ENCODE results near the gene TTC39A.

Gene TTC39A

DNA sequence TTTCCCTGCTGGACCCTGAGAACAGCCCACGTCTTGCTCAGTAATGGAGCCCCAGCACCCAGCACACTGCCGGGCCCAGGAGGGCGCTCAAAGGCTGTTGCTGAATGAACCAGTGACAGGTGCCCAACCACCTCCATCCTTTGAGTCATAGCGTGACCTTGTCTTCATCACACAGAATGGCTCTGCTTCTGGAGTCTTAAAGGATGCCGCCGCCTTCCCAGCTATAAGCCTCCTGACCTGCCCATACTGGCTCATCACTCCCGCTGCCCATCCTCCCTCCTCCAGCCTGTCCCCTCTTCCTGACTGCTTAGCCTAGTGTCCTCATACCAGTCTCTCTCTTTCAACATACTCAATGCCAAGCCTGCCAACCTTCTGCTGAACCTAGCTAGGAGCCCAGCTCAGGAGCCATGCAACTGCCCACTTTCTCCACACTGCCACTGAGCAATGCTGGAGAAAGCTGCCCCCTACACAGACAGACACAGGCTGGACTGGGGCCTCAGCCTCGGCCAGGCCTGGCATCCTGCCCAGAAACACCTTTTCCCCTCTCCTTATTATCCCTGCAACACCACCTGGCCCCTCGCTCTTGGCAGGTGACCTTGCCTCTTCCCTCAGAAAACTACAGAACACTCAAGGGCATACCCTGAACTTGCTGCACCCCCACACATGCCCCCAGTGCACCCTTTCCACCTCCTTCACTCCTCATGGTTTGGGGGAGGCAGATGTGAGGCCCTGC lies 14.1 kb downstream of the TTC39A start:
- H3K4me3 ChIP-seq (ENCODE audit: low read depth, low read length), result no peak overlapping the region
- no peak for DNase-seq (ENCODE audit: low read depth, low spot score)
- TF ChIP-seq, protein P1, sequence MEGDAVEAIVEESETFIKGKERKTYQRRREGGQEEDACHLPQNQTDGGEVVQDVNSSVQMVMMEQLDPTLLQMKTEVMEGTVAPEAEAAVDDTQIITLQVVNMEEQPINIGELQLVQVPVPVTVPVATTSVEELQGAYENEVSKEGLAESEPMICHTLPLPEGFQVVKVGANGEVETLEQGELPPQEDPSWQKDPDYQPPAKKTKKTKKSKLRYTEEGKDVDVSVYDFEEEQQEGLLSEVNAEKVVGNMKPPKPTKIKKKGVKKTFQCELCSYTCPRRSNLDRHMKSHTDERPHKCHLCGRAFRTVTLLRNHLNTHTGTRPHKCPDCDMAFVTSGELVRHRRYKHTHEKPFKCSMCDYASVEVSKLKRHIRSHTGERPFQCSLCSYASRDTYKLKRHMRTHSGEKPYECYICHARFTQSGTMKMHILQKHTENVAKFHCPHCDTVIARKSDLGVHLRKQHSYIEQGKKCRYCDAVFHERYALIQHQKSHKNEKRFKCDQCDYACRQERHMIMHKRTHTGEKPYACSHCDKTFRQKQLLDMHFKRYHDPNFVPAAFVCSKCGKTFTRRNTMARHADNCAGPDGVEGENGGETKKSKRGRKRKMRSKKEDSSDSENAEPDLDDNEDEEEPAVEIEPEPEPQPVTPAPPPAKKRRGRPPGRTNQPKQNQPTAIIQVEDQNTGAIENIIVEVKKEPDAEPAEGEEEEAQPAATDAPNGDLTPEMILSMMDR (IDR thresholded peaks at IDR 0.05; ENCODE audit: insufficient read depth, low read length, missing control alignments), result no peak
- CTCF ChIA-PET, result interaction anchor here (8.3 kb wide), 1 partner anchor 20 kb away, joined by 64 read pairs; no protein-coding TSS in a partner anchor
- POLR2A ChIA-PET, result no interaction called here

DNA sequence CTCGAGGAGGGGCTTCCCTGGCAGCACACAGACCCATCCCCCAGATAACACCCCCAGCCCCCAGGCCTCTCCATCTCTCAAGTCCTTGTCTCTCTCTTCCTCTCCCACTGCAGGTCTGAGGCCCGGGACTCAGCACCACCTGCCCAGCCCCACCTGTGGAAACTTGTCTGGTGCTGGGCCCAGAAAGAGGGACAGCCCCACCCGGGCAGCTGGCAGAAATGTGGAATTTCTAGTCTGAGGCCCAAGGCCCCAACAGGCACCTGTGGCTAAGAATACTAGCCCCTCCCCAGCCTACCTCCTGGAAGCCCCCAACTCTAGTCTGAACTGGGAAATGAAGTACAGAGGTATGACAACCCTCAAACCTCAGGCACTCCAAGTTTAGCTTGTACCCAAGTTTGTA lies 15.4 kb downstream of the TTC39A start:
- CTCF ChIA-PET, result interaction anchor here (1.1 to 8.3 kb wide), 3 partner anchors 12 to 19 kb away, joined by 3 to 64 read pairs (median 4); no protein-coding TSS in a partner anchor
- TF ChIP-seq, protein P1 (IDR thresholded peaks at IDR 0.05; ENCODE audit: insufficient read depth, low read length, missing control alignments), result no peak
- POLR2A ChIA-PET, result no interaction called here
- no peak for DNase-seq (ENCODE audit: low read depth, low spot score)
- no peak overlapping the region for H3K4me3 ChIP-seq (ENCODE audit: low read depth, low read length)

DNA sequence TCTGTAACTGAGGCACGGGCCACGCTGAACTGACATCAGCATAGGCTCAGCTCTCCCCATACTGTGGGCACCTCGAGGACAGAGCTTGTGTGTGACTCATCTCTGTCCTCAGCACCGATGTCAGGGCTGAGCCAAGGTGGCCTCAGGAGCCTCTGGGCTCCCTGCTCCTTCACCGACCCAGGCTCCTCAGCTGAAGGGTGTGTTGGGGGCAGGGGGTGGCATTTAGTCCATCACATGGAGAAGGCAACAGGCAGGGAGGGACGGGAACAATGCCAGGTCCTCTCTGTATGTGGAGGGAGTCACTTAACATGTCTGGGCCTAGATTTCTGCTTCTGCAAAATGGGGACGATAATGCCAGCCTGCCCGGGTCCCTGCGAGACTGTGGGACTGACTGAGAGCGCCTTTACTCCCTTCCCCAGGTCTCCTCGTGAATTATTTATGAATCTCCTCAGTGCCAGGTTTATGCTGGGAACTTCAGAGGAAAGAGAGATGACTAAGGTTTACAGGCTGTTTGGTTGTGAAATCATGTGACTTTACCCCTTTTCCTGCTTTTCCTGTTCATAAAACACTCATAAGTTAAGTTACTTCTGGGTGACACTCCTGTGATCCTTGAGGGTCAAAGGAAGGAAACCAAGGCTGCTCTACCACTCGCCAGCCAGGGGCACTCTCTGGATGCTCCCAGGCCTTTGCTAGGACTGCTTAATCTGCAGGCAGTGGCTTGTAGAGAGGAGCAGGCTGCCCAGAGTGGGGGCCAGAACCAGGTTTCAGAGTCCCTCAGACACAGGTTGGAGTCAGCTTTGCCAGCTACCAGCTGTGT lies 16.2 kb downstream of the TTC39A start:
- POLR2A ChIA-PET, result interaction anchor here (0.5 kb wide), 1 partner anchor 77 kb away, joined by 3 read pairs; no protein-coding TSS in a partner anchor
- DNase-seq (ENCODE audit: low read depth, low spot score), result peak; percentile 24

DNA sequence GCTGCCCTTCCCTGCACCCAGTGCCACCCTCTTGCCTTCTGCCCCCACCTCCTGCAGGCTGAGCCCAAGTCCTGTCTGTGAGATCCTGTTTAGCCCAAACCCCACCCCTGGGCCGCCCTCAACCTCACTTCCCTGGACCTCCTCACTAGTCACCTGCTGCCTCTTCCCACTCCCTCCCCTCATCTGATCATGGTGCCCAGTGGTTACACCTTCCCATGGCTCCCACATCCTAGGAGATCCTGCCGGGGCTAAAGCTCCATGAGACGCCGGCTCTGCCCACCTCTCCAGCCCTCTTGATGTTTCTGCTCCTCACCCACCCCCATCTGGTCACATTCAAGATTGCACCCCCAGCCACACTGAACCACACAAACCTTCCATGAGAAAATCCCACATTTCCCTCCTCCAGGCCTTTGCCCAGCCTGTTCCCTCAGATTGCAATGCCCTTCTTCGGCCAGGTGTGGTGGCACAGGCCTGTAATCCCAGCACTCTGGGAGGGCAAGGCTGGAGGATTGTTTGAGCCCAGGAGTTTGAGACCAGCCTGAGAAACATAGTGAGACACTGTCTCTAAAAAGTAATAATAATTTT lies 17.0 kb downstream of the TTC39A start:
- DNase-seq (ENCODE audit: low read depth, low spot score), result no peak
- TF ChIP-seq, protein P1 (IDR thresholded peaks at IDR 0.05; ENCODE audit: insufficient read depth, low read length, missing control alignments), result peak; percentile 5
- CTCF ChIA-PET, result interaction anchor here (1.1 to 8.3 kb wide), 3 partner anchors 8 to 17 kb away, joined by 3 to 64 read pairs (median 4); no protein-coding TSS in a partner anchor

More for the DNA sequence above, 16.2 kb downstream of the TTC39A start:
- TF ChIP-seq, protein P1 (IDR thresholded peaks at IDR 0.05; ENCODE audit: insufficient read depth, low read length, missing control alignments), result no peak
- H3K4me3 ChIP-seq (ENCODE audit: low read depth, low read length), result no peak overlapping the region
- CTCF ChIA-PET, result interaction anchor here (1.1 to 8.3 kb wide), 4 partner anchors 9 to 18 kb away, joined by 3 to 64 read pairs (median 4); no protein-coding TSS in a partner anchor

DNA sequence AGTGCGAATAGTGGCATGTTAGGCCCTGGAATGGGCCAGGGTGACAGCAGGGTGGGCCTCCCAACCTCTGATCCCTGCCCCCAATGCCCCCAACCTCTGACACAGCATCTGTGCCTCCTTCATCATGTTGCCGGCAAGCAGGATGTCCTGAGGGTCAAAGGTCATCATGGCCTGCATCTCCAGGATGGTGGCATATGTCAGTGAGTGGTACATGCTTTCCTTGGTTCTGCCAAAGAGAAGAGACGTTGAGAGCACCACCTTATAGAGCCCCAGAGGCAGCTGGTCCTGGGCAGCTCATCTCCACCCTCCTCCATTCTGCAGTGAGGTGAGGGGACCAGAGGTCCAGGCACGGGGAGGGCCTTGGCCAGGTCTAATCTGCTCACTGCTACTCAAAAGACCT lies 17.6 kb downstream of the TTC39A start:
- CTCF ChIA-PET, result interaction anchor here (1.1 to 8.3 kb wide), 3 partner anchors 8 to 16 kb away, joined by 3 to 64 read pairs (median 4); no protein-coding TSS in a partner anchor
- POLR2A ChIA-PET, result no interaction called here
- TF ChIP-seq, protein P1 (IDR thresholded peaks at IDR 0.05; ENCODE audit: insufficient read depth, low read length, missing control alignments), result no peak

More for the DNA sequence above, 17.0 kb downstream of the TTC39A start:
- H3K4me3 ChIP-seq (ENCODE audit: low read depth, low read length), result no peak overlapping the region
- POLR2A ChIA-PET, result interaction anchor here (0.5 kb wide), 1 partner anchor 76 kb away, joined by 3 read pairs; no protein-coding TSS in a partner anchor

More for the DNA sequence above, 17.6 kb downstream of the TTC39A start:
- DNase-seq (ENCODE audit: low read depth, low spot score), result no peak
- no peak overlapping the region for H3K4me3 ChIP-seq (ENCODE audit: low read depth, low read length)

Measured in AG04449 (cell line).